ENCODE data around the gene GMDS. TPM values are rescaled to one million over a fixed set of nuclear protein-coding genes. Genes with fewer than 3 reads are reported as not detected.

Gene GMDS
- polyA plus RNA-seq, 1 of the 3 experiments (the other 2 are of a cell fraction), result 12.3 TPM

DNA sequence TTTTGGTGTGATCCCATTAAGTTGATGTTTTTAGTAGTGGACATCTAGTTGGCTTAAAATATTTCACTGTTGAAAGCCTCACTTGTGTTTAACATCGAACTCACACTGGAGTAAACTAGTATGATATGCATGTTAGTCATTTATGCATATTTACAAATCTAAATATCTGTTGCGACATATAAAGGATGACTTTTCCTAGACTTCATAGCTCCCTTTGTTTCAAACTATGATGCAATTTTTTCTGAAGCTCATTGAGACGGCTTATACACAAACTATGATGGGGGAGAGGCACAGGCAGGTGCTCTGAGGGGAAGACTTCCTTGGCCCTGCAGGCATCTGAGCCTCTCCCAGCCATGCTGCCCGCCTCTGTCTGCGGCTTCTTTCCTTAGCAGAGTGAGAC is 647.5 kb downstream of the GMDS start:
- no peak overlapping the region for H3K27ac ChIP-seq (ENCODE audit: low read depth in 2 of 2, low read length in 1 of 2)
- no peaks in the 10 kb centered on the region for H4K20me1 ChIP-seq (ENCODE audit: insufficient read depth)
- H3K9ac ChIP-seq, result no peak overlapping the region
- H3K27me3 ChIP-seq (ENCODE audit: insufficient read depth), result peaks cover 31% of the 10 kb centered on the region
- no peak overlapping the region for H3K4me2 ChIP-seq
- H3K36me3 ChIP-seq (replicated peaks in 1 of 2; ENCODE audit: control insufficient read depth in 1 of 2, insufficient read depth in 2 of 2, low read length in 1 of 2), result no peaks in the 10 kb centered on the region
- H3F3A ChIP-seq (replicated peaks; ENCODE audit: insufficient read depth), result no peaks in the 10 kb centered on the region
- ChIA-PET POLR2A (no interaction called here), CTCF (interaction anchor here (0.8 to 7.3 kb wide), 15 partner anchors 9 to 1153 kb away, joined by 3 to 95 read pairs (median 17); partner anchors contain the start of gene MYLK4)
- H3K79me2 ChIP-seq (ENCODE audit: insufficient read depth), result no peaks in the 10 kb centered on the region
- 78% methylated on average over 5 of the region's 5 CpGs for WGBS (ENCODE audit: low lambda C conversion rate)
- DNase-seq, result no peak
- H3K9me2 ChIP-seq, result no peaks in the 10 kb centered on the region
- no peak for TF ChIP-seq EZH2phosphoT487 (IDR thresholded peaks at IDR 0.05; ENCODE audit: borderline replicate concordance, low read depth)
- TF ChIP-seq TCF12 (IDR thresholded peaks at IDR 0.05), result no peak
- TF ChIP-seq ZBTB33 (IDR thresholded peaks at IDR 0.05; ENCODE audit: borderline replicate concordance, low read depth), result no peak
- no peak for TF ChIP-seq FOXM1 (IDR thresholded peaks at IDR 0.05; ENCODE audit: low read depth)
- TF ChIP-seq RXRA (IDR thresholded peaks at IDR 0.05; ENCODE audit: borderline replicate concordance, low read depth), result no peak
- TF ChIP-seq GATA2 (CRISPR knock-in tag; IDR thresholded peaks at IDR 0.05), result no peak
- no peak for TF ChIP-seq EP300 (IDR thresholded peaks at IDR 0.05; ENCODE audit: borderline replicate concordance in 1 of 2, low read depth in 1 of 2, low read length in 1 of 2)
- no peak for TF ChIP-seq JUND (IDR thresholded peaks at IDR 0.05)
- TF ChIP-seq ELF1 (IDR thresholded peaks at IDR 0.05), result no peak
- no peak for TF ChIP-seq NFIC (IDR thresholded peaks at IDR 0.05; ENCODE audit: borderline replicate concordance)
- no peak for TF ChIP-seq FOXJ3 (CRISPR knock-in tag; IDR thresholded peaks at IDR 0.05)
- no peak for TF ChIP-seq MEF2A (IDR thresholded peaks at IDR 0.05; ENCODE audit: borderline replicate concordance, low read depth)
- TF ChIP-seq, protein P1, sequence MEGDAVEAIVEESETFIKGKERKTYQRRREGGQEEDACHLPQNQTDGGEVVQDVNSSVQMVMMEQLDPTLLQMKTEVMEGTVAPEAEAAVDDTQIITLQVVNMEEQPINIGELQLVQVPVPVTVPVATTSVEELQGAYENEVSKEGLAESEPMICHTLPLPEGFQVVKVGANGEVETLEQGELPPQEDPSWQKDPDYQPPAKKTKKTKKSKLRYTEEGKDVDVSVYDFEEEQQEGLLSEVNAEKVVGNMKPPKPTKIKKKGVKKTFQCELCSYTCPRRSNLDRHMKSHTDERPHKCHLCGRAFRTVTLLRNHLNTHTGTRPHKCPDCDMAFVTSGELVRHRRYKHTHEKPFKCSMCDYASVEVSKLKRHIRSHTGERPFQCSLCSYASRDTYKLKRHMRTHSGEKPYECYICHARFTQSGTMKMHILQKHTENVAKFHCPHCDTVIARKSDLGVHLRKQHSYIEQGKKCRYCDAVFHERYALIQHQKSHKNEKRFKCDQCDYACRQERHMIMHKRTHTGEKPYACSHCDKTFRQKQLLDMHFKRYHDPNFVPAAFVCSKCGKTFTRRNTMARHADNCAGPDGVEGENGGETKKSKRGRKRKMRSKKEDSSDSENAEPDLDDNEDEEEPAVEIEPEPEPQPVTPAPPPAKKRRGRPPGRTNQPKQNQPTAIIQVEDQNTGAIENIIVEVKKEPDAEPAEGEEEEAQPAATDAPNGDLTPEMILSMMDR (IDR thresholded peaks at IDR 0.05), result no peak
- TF ChIP-seq, protein P2, sequence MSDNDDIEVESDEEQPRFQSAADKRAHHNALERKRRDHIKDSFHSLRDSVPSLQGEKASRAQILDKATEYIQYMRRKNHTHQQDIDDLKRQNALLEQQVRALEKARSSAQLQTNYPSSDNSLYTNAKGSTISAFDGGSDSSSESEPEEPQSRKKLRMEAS (IDR thresholded peaks at IDR 0.05; ENCODE audit: low read depth), result no peak
- TF ChIP-seq NRF1 (IDR thresholded peaks at IDR 0.05; ENCODE audit: low read depth, low read length), result no peak
- TF ChIP-seq SMC3 (IDR thresholded peaks at IDR 0.05; ENCODE audit: low read depth, low read length), result no peak
- TF ChIP-seq, protein P3, sequence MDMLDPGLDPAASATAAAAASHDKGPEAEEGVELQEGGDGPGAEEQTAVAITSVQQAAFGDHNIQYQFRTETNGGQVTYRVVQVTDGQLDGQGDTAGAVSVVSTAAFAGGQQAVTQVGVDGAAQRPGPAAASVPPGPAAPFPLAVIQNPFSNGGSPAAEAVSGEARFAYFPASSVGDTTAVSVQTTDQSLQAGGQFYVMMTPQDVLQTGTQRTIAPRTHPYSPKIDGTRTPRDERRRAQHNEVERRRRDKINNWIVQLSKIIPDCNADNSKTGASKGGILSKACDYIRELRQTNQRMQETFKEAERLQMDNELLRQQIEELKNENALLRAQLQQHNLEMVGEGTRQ (IDR thresholded peaks at IDR 0.05; ENCODE audit: borderline replicate concordance, low read depth, low read length), result no peak
- no peak for TF ChIP-seq RFX5 (IDR thresholded peaks at IDR 0.05; ENCODE audit: low read length)
- no peak for TF ChIP-seq SIN3A (IDR thresholded peaks at IDR 0.05; ENCODE audit: borderline replicate concordance, low read depth, low read length)
- no peaks in the 10 kb centered on the region for H3K9me3 ChIP-seq
- peaks cover 0 to 13% of the 10 kb centered on the region in 2 experiments; a peak in 1 of 4 replicates for H3K4me1 ChIP-seq (ENCODE audit: control insufficient read depth in 1 of 2, insufficient read depth in 2 of 2, low read depth in 1 of 2, low read length in 1 of 2)
- no peak overlapping the region for H2AFZ ChIP-seq (ENCODE audit: low read depth)
- no peak overlapping the region for H3K4me3 ChIP-seq (ENCODE audit: low read depth in 2 of 2, low read length in 1 of 2)

Data from SK-N-SH (cell line).